NCI-H128 (cell line): ENCODE measurements around the gene TET2.
A peak's percentile ranks its signal among the peaks of the same experiment; 100 is the strongest.

ENCODE experiments used
- DNase-seq: peaks from one replicate; lab custom pipeline; 2025; ENCODE audit not compliant: unreplicated experiment; lab: John Stamatoyannopoulos, UW

TET2 gene

GRCh38 chr4:105140684-105141490, 5.8 kb upstream of the TET2 start:
- no peak for DNase-seq

- DNase-seq = no peak
Measured at GRCh38 chr4:105145156-105145902, 1.3 kb upstream of the TET2 start.

- no peak for DNase-seq
Measured at GRCh38 chr4:105145903-105146275, 787 bp upstream of the TET2 start.

GRCh38 chr4:105147016-105147552, 408 bp downstream of the TET2 start:
- DNase-seq = no peak

GRCh38 chr4:105147553-105148161, 981 bp downstream of the TET2 start:
- DNase-seq = peak; percentile 10

GRCh38 chr4:105148356-105148755, 1.7 kb downstream of the TET2 start:
- no peak for DNase-seq

- DNase-seq = no peak
Measured at GRCh38 chr4:105148776-105149175, 2.1 kb downstream of the TET2 start.

- DNase-seq = no peak
Measured at GRCh38 chr4:105149771-105150170, 3.1 kb downstream of the TET2 start.

- DNase-seq = no peak
Measured at GRCh38 chr4:105150503-105150902, 3.8 kb downstream of the TET2 start.

GRCh38 chr4:105153749-105154148, 7.1 kb downstream of the TET2 start:
- DNase-seq = no peak

GRCh38 chr4:105154576-105154975, 7.9 kb downstream of the TET2 start:
- no peak for DNase-seq

GRCh38 chr4:105155426-105155825, 8.8 kb downstream of the TET2 start:
- no peak for DNase-seq

GRCh38 chr4:105158837-105159236, 12.2 kb downstream of the TET2 start:
- DNase-seq = no peak

- DNase-seq = no peak
Measured at GRCh38 chr4:105162123-105162796, 15.6 kb downstream of the TET2 start.

GRCh38 chr4:105164548-105164947, 17.9 kb downstream of the TET2 start:
- no peak for DNase-seq

- no peak for DNase-seq
Measured at GRCh38 chr4:105166066-105166465, 19.4 kb downstream of the TET2 start.

GRCh38 chr4:105170711-105171110, 24.0 kb downstream of the TET2 start:
- no peak for DNase-seq

GRCh38 chr4:105171912-105172311, 25.2 kb downstream of the TET2 start:
- no peak for DNase-seq

GRCh38 chr4:105174098-105174497, 27.4 kb downstream of the TET2 start:
- no peak for DNase-seq

GRCh38 chr4:105179539-105180401, 33.1 kb downstream of the TET2 start:
- no peak for DNase-seq
